Endothelial cell of umbilical vein (primary cell): ENCODE results near the gene FADS2.

ENCODE experiments used
- CTCF ChIP-seq, 2 donors: IDR thresholded peaks; 1 replicate in 1 of 2; 2 replicates in 1 of 2; pipeline ENCODE4 v1.5.1; 2011; ENCODE audit warnings: low read length in 2 of 2, mild to moderate bottlenecking in 2 of 2, moderate library complexity in 2 of 2, control low read depth in 1 of 2, inconsistent platforms in 1 of 2, low read depth in 1 of 2; ENCODE audit not compliant: insufficient read depth in 1 of 2; ENCODE audit errors: extremely low read depth in 1 of 2
- MYC ChIP-seq: IDR thresholded peaks from one replicate; pipeline ENCODE4 v1.6.1; 2011; ENCODE audit warnings: mild to moderate bottlenecking, low read depth, low read length
- POLR2A ChIP-seq: IDR thresholded peaks from 2 replicates; pipeline ENCODE4 v1.6.1; 2012; ENCODE audit warnings: low read depth, mild to moderate bottlenecking, control low read depth, low read length
- POLR2AphosphoS5 ChIP-seq: IDR thresholded peaks from 2 replicates; pipeline ENCODE4 v1.6.1; 2012; ENCODE audit warnings: low read depth, mild to moderate bottlenecking, control low read depth, low read length, moderate library complexity; ENCODE audit not compliant: insufficient read depth

- TF ChIP-seq MYC (no peak), CTCF (IDR thresholded peaks at IDR 0.05; ENCODE audit: extremely low read depth in 1 of 2, insufficient read depth in 1 of 2, low read depth in 1 of 2, low read length in 2 of 2) (no peak), POLR2A (no peak), POLR2AphosphoS5 (no peak)
Observed at GRCh38 chr11:61785837-61786402, 42.2 kb upstream of the FADS2 start.
